Activated CD8-positive, alpha-beta memory T cell treated with anti-CD3 and anti-CD28 coated beads for 36 hours (primary cell): ENCODE data around the gene FEZF1. TPM values are rescaled to one million over a fixed set of nuclear protein-coding genes. Genes with fewer than 3 reads are reported as not detected.

Source experiments
- CTCF ChIA-PET: fragments of 350-600 bp; sonication (Branson Sonifier 250); formaldehyde crosslinking; loops from one replicate; lab custom pipeline; 2021; ENCODE audit warnings: antibody characterized with exemption; lab: Charles Lee
- POLR2A ChIA-PET: fragments of 350-600 bp; sonication (Branson Sonifier 250); formaldehyde crosslinking; loops from one replicate; lab custom pipeline; 2021; ENCODE audit warnings: antibody characterized with exemption; lab: Charles Lee
- total RNA-seq, 2 experiments: library from RNA; stranded (reverse); gene quantifications; one replicate each; pipeline ENCODE4 v1.2.3, GENCODE V29; 2021

FEZF1 gene
- total RNA-seq: not detected

GRCh38 chr7:122304319-122304975 is at the start of gene FEZF1:
FEZF1 (minus strand) TSS chr7:122304750; CDS start chr7:122304437, 313 bp downstream.
- POLR2A ChIA-PET: no interaction called here
- CTCF ChIA-PET: no interaction called here

- ChIA-PET POLR2A (no interaction called here), CTCF (no interaction called here)
Measured at GRCh38 chr7:122352454-122352853, 47.9 kb upstream of the FEZF1 start.

- CTCF ChIA-PET: no interaction called here
- POLR2A ChIA-PET: no interaction called here
Measured at GRCh38 chr7:122350701-122351100, 46.2 kb upstream of the FEZF1 start.

GRCh38 chr7:122344303-122344620 is 39.7 kb upstream of the FEZF1 start:
- POLR2A ChIA-PET: no interaction called here
- CTCF ChIA-PET: no interaction called here

GRCh38 chr7:122343601-122344302 is 39.2 kb upstream of the FEZF1 start:
- ChIA-PET CTCF (no interaction called here), POLR2A (no interaction called here)

- CTCF ChIA-PET: no interaction called here
Measured at GRCh38 chr7:122340427-122340826, 35.9 kb upstream of the FEZF1 start.

GRCh38 chr7:122339145-122339904 is 34.8 kb upstream of the FEZF1 start:
- POLR2A ChIA-PET: no interaction called here
- CTCF ChIA-PET: no interaction called here

More at GRCh38 chr7:122340427-122340826, 35.9 kb upstream of the FEZF1 start:
- POLR2A ChIA-PET: no interaction called here

GRCh38 chr7:122337011-122337410 is 32.5 kb upstream of the FEZF1 start:
- ChIA-PET POLR2A (no interaction called here), CTCF (interaction anchor here (1.3 kb wide), 1 partner anchor 10 kb away, joined by 3 read pairs; no protein-coding TSS in a partner anchor)

GRCh38 chr7:122329145-122329802 is 24.7 kb upstream of the FEZF1 start:
- ChIA-PET POLR2A (no interaction called here), CTCF (no interaction called here)

GRCh38 chr7:122327969-122328368 is 23.4 kb upstream of the FEZF1 start:
- POLR2A ChIA-PET: no interaction called here
- CTCF ChIA-PET: interaction anchor here (1.3 kb wide), 1 partner anchor 10 kb away, joined by 3 read pairs; no protein-coding TSS in a partner anchor

GRCh38 chr7:122316467-122317388 is 12.2 kb upstream of the FEZF1 start:
- CTCF ChIA-PET: no interaction called here
- POLR2A ChIA-PET: no interaction called here

- ChIA-PET POLR2A (no interaction called here), CTCF (no interaction called here)
Measured at GRCh38 chr7:122315507-122316466, 11.2 kb upstream of the FEZF1 start.

- ChIA-PET POLR2A (no interaction called here), CTCF (no interaction called here)
Measured at GRCh38 chr7:122314284-122314683, 9.7 kb upstream of the FEZF1 start.

GRCh38 chr7:122312789-122313188 is 8.2 kb upstream of the FEZF1 start:
- CTCF ChIA-PET: no interaction called here

GRCh38 chr7:122311734-122312450 is 7.3 kb upstream of the FEZF1 start:
- CTCF ChIA-PET: no interaction called here
- POLR2A ChIA-PET: interaction anchor here (0.5 kb wide), 1 partner anchor 87 kb away, joined by 3 read pairs; no protein-coding TSS in a partner anchor

More at GRCh38 chr7:122312789-122313188, 8.2 kb upstream of the FEZF1 start:
- POLR2A ChIA-PET: no interaction called here

GRCh38 chr7:122311050-122311700 is 6.6 kb upstream of the FEZF1 start:
- ChIA-PET CTCF (no interaction called here), POLR2A (no interaction called here)
